ENCODE data around the gene CMTR2.
A peak's percentile ranks its signal among the peaks of the same experiment; 100 is the strongest.
"Not testable (repeated sequence)": the region's sequence is repeated elsewhere in the genome, so short reads cannot be mapped to it uniquely, and the experiment has no call there.

CMTR2 gene

DNA sequence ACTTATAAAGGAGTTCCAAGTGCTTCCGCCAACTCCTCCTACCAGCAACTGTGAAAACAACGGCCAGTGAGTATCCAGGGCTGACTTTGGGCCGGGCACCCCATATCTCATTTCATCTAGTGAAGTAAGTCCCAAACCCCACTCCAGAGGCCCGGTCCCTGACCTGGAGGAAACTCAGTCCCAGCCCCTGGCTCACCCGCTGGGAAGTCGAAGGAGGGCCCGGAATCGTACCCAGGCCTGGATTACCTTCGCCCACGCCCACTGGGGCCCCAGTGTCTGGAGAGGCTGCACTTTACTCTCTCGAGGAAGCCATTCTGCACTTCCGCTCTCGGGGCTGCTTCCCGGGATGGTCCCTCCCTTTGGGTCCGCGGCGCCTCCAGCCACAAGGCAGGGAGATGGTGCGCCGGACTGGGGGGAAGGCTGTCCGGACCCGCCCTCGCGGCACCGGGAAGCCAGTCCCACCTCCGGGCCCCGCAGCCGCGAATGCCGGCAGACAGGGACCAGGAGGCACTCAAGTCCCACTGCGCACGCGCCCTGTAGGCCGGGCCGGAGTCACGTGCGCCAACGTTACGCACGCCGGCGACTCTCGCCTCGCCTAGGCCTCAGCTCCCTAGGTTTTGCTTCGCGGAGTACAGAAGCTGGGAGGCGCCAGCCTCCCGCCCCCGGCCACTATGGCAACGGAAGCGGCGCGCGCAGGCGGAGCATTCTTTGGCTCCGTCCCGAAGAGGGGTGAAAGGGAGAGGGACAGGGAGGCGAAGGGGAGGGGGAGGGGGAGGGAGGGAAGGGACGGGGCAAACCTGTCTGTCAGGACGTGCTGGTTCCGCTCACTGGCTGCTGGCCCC, at the start of gene CMTR2:
Gene CMTR2 (minus strand): TSS at position 513 of the 842 bp plus-strand sequence. CDS start 3,482 bp downstream, outside the sequence.
- peak; percentile 90 for DNase-seq

DNA sequence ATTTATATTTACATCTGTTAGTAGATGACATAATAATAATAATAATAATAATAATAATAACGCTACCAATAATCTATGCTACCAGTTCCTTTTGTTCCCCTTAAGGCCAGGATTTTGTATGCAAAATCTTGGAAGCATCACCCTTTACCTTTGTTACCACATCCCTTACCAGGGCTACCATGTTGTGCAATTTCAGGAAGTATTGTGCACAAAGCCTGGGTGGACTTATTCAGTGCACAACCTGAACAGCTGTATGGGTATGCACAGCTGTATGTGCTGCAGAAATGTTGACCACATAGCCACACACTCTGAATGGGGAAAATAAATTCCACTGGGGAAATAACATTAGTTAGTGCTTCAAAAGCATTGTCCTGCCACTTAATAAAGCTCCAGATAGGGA, 49.4 kb upstream of the CMTR2 start:
- DNase-seq, result no peak

DNA sequence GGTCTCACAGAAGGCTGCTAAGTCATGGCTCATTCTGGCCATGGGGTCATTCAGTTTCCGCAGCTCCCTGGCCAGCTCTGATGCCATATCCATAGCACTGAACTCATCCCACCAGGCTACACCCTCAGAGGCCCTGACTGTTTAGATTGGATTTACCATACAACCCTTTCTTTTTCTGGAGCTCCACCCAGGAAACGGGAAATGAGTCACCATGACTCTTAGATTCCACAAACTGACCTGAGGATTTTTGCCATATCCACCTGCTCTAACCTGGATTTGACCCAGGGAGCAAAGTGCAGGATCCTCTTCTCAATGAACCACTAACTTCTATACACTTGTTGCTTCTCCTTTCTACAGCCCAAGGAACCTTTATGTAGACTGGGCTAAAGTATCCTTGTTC, 49.0 kb upstream of the CMTR2 start:
- DNase-seq, result no peak

GRCh38 chr16:71337631-71338030, 48.4 kb upstream of the CMTR2 start:
- DNase-seq, result no peak

GRCh38 chr16:71328151-71328550, 38.9 kb upstream of the CMTR2 start:
- no peak for DNase-seq

- DNase-seq, result no peak
These were observed 38.5 kb upstream of the CMTR2 start for GRCh38 chr16:71327720-71328119.

GRCh38 chr16:71319999-71320398, 30.8 kb upstream of the CMTR2 start:
- no peak for DNase-seq

DNA sequence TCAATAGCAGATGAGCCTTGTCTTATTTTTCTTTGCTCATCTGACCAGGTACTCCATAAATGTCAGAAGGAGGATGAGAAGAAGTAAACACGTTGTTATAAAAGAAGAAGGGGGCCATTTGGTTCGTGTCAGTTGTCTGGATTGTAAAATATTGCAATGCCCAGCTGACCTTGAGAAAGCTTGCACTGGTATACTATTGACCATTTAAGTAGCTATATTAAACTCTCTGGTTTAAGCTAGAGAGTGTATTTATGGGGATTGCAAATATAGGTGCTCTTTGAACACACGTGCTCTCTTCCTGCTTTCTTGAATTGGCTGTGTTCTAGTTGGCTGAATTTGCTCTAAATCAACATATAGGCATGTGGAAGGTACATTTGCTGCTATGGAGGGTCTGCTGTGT, 26.1 kb upstream of the CMTR2 start:
- DNase-seq, result peak; percentile 7

DNA sequence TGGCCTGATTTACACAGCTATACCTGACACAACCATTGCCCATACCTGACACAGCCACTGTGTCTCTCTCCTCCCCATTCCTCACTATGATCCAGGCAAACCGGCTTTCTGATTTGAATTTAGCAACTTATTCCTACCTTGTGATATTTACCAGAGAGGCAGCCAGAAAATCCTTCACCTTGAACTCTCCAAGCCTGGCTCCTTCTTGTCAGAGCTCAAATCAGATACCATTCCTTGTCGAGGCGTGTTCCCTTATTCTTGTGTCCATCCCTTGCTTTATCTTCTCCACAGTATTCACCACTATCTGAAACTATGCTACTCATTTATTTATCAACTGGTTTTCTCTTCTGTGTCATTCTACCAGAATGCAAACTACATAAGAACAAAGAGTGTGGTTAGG, 24.4 kb upstream of the CMTR2 start:
- not testable (repeated sequence) for DNase-seq

GRCh38 chr16:71311553-71312158, 22.5 kb upstream of the CMTR2 start:
- DNase-seq, result peak; percentile 39

DNA sequence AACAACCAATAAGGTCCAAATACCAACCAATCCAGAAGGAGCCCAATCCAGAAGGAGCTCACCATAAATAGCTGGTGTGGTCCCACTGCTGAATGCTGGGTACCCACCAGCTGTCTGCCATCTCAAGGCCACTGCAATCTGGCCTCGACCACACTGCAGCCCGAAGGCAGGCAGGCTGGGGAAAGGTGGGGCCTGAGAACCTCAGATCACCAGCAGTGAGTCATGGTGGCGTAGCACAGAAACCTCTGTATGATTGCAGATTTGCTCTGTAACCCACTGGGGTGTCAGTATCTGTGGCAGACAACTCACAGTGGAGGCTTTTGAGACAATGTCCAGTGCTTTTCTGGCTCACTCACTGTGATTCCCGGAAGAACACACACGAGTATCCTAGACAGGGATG, 14.7 kb upstream of the CMTR2 start:
- no peak for DNase-seq

GRCh38 chr16:71297341-71297634, 8.1 kb upstream of the CMTR2 start:
- DNase-seq, result no peak

DNA sequence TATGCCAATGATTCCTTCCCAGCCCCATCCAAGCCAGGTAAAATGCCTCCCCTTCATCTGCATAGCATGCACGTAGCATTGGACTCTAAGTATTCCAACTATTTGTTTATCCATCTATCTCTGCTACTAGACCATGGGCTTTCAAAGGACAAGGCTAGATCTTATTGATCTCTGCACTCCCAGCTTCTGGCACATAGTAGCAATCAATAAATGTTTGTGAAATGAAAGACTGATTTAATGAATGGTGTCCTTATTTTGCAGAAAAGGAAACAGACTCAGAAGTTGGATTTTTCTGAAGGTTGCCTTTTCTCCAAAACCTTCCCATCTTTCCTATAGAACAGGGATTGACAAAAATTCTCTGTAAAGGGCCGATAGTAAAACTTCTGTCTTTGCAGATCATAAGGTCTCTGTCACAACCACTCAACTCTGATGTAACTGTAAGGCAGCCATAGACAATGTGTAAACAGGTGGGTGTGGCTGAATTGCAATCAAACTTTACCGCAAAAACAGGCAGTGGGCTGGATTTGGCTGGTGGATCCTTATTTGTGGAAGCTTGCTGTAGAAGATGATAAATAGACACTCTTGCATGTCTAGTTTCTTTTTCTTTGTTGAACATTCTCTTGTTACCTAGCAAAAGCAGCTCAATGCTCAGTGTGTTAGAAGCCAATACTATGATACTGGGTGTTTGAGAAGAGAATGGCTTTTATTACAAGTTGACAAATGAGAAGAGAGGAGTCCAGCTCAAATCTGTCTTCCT, 7.6 kb upstream of the CMTR2 start:
- DNase-seq, result no peak

DNA sequence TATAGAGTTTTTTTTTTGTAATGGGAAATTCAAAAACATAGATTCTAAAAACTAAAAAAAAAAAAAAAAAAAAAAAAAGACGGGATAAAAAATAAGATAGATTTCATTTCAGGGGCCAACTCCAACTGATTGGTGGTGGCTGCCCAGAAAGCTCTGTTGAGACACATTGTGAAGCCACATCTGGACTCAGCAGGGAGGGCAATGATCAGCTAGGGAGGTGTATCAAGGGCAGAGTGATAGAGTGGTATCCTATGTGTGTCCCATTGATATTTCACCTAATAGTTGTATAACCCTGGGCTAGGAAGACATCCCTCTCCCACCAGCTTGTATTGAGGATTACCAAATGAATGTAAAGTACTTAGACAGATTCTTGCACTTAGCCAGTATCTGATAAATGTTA, 6.7 kb upstream of the CMTR2 start:
- DNase-seq, result no peak

- DNase-seq, result no peak
These were observed 4.7 kb upstream of the CMTR2 start for GRCh38 chr16:71293919-71294318.

GRCh38 chr16:71292095-71292494, 2.9 kb upstream of the CMTR2 start:
- not testable (repeated sequence) for DNase-seq

GRCh38 chr16:71289732-71290062, 495 bp upstream of the CMTR2 start:
- DNase-seq, result no peak

- DNase-seq, result no peak
These were observed 672 bp downstream of the CMTR2 start for GRCh38 chr16:71288570-71288889.

DNA sequence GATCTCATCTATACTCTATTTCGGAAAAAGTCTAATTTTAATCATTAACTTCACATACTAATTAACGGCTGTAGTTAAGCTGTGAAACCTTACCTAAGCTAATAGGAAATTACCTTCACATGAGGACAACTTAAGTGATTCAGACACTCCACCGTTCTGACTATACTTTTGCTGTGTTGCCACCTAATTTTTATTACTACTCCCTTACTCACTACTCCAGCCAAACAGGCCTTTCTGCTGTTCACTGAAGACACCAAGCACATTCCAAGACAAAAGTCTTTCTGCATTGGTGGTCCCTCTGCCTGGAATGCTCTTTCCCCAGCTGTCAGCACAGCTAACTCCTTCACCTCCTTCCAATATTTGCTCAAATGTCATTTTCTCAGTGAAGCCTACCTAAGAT, 1.3 kb downstream of the CMTR2 start:
- DNase-seq, result no peak

DNA sequence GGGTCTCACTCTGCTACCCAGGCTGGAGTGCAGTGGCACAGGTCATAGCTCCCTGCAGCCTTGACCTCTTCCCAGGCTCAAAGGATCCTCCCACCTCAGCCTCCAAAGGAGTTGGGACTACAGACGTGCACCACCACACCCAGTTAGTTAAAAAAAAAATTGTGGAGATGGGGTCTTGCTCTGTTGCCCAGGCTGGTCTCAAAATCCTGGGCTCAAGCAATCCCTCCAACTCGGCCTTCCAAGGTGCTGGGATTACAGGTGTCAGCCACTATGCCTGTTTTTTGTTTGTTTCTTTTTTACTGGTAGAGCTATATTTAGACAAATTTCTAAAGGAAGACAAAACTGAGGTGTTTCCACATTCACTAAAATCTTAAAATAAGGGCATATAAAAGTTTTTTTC, 1.7 kb downstream of the CMTR2 start:
- no peak for DNase-seq

DNA sequence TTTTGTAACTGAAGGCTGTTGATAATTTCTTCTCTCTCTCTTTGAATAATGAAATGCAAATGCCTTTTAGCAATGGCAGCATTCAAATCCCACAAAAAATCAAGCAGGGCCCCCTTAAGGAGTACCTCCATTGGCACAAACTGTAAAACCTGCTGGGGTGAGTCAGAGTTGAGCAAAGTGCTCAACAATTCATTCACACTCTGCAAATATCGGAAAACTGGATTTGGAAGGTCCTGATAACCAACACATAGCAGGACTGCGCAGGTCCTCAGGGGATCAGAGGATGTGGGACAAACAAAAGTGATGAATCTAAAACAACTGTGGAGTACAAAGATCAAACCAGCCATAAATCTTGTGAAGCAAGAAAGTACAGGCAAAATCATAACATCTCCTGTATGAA, 5.6 kb downstream of the CMTR2 start:
- DNase-seq, result no peak

- DNase-seq, result no peak
These were observed 6.3 kb downstream of the CMTR2 start for GRCh38 chr16:71282943-71283342.

- DNase-seq, result no peak
These were observed 12.4 kb downstream of the CMTR2 start for GRCh38 chr16:71276589-71277334.

DNA sequence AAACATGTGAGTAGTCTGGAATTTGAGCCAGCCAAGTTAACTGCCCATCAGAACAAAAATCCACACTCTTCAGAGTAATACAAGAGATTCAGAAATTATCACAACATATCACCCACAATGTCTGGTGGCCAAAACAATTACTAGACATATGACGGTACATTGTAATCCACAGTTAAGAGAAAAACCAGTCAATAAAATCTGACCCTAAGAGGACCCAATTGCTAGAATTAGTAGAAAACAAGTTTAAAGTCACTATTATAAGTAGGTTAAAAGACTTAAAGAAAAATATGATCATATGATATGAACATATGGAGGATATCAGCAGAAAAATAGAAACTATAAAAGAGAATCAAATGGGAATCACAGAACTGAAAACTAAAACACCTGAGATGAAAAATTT, 15.8 kb downstream of the CMTR2 start:
- DNase-seq, result no peak

Measured in NCI-H2227 treated with DMSO at 0.1 percent for 48 hours (cell line).